ENCODE measurements around the gene HNRNPR.

DNA sequence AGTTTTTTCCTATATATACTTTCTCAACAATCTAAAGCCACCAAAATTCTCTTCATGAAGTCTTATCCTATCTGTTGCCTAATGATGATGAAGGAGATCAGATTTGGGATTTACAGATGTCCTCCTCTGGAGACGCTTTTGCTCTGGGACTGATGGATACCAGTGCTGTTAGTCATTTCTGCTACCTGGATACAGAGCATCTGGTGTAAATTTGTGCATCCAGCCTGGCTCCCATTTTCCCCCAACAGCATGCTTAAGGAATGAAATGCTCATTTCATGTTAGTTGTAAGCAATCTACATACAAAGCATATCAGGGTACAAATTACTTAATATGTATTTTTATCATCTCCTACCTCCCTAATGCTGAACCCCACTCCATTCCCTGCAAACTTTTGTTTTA lies 57.7 kb downstream of the HNRNPR start:
- TF ChIP-seq, protein P1, sequence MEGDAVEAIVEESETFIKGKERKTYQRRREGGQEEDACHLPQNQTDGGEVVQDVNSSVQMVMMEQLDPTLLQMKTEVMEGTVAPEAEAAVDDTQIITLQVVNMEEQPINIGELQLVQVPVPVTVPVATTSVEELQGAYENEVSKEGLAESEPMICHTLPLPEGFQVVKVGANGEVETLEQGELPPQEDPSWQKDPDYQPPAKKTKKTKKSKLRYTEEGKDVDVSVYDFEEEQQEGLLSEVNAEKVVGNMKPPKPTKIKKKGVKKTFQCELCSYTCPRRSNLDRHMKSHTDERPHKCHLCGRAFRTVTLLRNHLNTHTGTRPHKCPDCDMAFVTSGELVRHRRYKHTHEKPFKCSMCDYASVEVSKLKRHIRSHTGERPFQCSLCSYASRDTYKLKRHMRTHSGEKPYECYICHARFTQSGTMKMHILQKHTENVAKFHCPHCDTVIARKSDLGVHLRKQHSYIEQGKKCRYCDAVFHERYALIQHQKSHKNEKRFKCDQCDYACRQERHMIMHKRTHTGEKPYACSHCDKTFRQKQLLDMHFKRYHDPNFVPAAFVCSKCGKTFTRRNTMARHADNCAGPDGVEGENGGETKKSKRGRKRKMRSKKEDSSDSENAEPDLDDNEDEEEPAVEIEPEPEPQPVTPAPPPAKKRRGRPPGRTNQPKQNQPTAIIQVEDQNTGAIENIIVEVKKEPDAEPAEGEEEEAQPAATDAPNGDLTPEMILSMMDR (IDR thresholded peaks at IDR 0.05) = no peak
- no peak for TF ChIP-seq POLR2A (IDR thresholded peaks at IDR 0.05)

All from uterus (tissue), 2 donors.